ENCODE measurements around the gene NOP9. TPM values are rescaled to one million over a fixed set of nuclear protein-coding genes. Genes with fewer than 3 reads are reported as not detected.
"Not testable (repeated sequence)": the region's sequence is repeated elsewhere in the genome, so short reads cannot be mapped to it uniquely, and the experiment has no call there.

The NOP9 gene
- total RNA-seq, 1 donor from 2014 or later = 33.5 TPM

DNA sequence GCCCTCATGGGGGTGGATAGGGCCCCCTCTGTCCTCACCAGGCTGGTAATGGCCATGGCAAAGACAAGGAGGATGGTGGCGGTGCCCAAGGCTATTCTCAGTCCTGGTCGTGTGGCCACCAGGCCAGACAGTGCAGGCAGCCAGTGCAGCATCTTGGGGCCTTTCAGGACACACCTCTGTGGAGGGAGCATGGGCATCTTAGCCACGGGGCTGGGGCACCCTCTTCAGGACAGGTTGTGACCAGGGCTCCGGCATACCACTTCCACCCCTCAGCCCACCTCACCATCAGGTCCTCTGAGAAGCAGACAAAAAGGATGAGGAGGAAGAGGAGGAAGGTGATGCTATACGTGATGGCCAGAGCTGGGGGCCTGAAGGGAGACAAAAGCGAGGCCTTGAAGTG is 24.4 kb downstream of the NOP9 start:
- Histone ChIP-seq H3K9me3 (no peaks in the 10 kb centered on the region), H3K4me3 (no peak overlapping the region), H3K27ac (no peak overlapping the region), H3K27me3 (no peaks in the 10 kb centered on the region), H3K36me3 (no peaks in the 10 kb centered on the region), H3K4me1 (no peaks in the 10 kb centered on the region)
- intact Hi-C loops (cut with DNase I) = no loop called here
- no peak for DNase-seq (ENCODE audit: low spot score in 2 of 2)
- no peak for TF ChIP-seq CTCF (IDR thresholded peaks at IDR 0.05)

- H3K9me3 ChIP-seq = no peaks in the 10 kb centered on the region
- TF ChIP-seq CTCF (IDR thresholded peaks at IDR 0.05) = no peak
- no peak for DNase-seq (ENCODE audit: low spot score in 2 of 2)
- intact Hi-C loops (cut with DNase I) = no loop called here
- no peak overlapping the region for H3K27ac ChIP-seq
- H3K27me3 ChIP-seq = no peaks in the 10 kb centered on the region
- H3K4me1 ChIP-seq = no peaks in the 10 kb centered on the region
- no peaks in the 10 kb centered on the region for H3K36me3 ChIP-seq
- no peak overlapping the region for H3K4me3 ChIP-seq
These were observed 25.4 kb downstream of the NOP9 start for GRCh38 chr14:24325041-24325530.

- H3K27me3 ChIP-seq = no peaks in the 10 kb centered on the region
- no peaks in the 10 kb centered on the region for H3K36me3 ChIP-seq
- H3K4me1 ChIP-seq = no peaks in the 10 kb centered on the region
- no peak overlapping the region for H3K27ac ChIP-seq
- no peak for TF ChIP-seq CTCF (IDR thresholded peaks at IDR 0.05)
- no peak overlapping the region for H3K4me3 ChIP-seq
- no peaks in the 10 kb centered on the region for H3K9me3 ChIP-seq
- DNase-seq (ENCODE audit: low spot score in 2 of 2) = no peak
- intact Hi-C loops (cut with DNase I) = no loop called here
These were observed 26.3 kb downstream of the NOP9 start for GRCh38 chr14:24325963-24326362.

DNA sequence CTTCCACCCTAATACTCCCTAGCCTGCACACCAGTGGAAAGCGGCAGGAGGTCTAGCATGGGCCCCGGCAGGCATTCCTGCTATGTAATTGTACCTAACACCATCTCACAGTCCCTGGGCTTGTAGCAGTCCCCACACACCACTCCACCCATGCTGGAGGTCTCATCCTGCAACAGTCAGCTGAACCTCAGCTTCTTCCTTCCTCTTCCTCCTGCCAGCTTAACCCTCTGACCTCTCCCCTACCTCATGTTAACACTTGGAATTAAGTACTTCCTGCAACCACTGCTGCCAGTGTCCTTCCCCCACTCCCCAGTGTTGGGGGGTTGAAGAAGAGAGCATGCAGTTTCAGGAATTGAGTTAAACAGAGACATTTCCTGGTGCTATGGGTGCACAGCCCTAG is 27.7 kb downstream of the NOP9 start:
- H3K36me3 ChIP-seq = no peaks in the 10 kb centered on the region
- no peak for DNase-seq (ENCODE audit: low spot score in 2 of 2)
- H3K27ac ChIP-seq = no peak overlapping the region
- H3K9me3 ChIP-seq = no peaks in the 10 kb centered on the region
- H3K27me3 ChIP-seq = no peaks in the 10 kb centered on the region
- no peak for TF ChIP-seq CTCF (IDR thresholded peaks at IDR 0.05)
- no peak overlapping the region for H3K4me3 ChIP-seq
- peaks cover 0 to 1% of the 10 kb centered on the region in 2 donors for H3K4me1 ChIP-seq
- intact Hi-C loops (cut with DNase I) = no loop called here

- peak in 1 of 2 donors; percentile 80 for DNase-seq (ENCODE audit: low spot score in 2 of 2)
- H3K27me3 ChIP-seq; H3K27ac ChIP-seq; H3K9me3 ChIP-seq; intact Hi-C loops (cut with DNase I); H3K36me3 ChIP-seq; H3K4me3 ChIP-seq; H3K4me1 ChIP-seq: not testable (repeated sequence)
- TF ChIP-seq CTCF (IDR thresholded peaks at IDR 0.05) = peak; percentile 57 to 70 (median 60)
These were observed 28.3 kb downstream of the NOP9 start for GRCh38 chr14:24327914-24328313.

- Histone ChIP-seq H3K4me3 (no peak overlapping the region), H3K9me3 (no peaks in the 10 kb centered on the region), H3K27me3 (peaks cover 3% of the 10 kb centered on the region), H3K36me3 (no peaks in the 10 kb centered on the region), H3K27ac (no peak overlapping the region), H3K4me1 (peaks cover 0 to 14% of the 10 kb centered on the region in 2 donors)
- intact Hi-C loops (cut with DNase I) = no loop called here
- DNase-seq (ENCODE audit: low spot score in 2 of 2) = no peak
- no peak for TF ChIP-seq CTCF (IDR thresholded peaks at IDR 0.05)
These were observed 29.5 kb downstream of the NOP9 start for GRCh38 chr14:24329073-24329663.
